HG02678 (cell line): Measurements from ENCODE around the gene TENM4.
"Not testable (repeated sequence)": the region's sequence is repeated elsewhere in the genome, so short reads cannot be mapped to it uniquely, and the experiment has no call there.

Experiments used
- ATAC-seq: cut with Tn5 transposase; IDR thresholded peaks from one replicate; pipeline ENCODE4 v1.9.1; 2021; ENCODE audit warnings: mild to moderate bottlenecking, moderate library complexity; ENCODE audit not compliant: unreplicated experiment

Gene TENM4

DNA sequence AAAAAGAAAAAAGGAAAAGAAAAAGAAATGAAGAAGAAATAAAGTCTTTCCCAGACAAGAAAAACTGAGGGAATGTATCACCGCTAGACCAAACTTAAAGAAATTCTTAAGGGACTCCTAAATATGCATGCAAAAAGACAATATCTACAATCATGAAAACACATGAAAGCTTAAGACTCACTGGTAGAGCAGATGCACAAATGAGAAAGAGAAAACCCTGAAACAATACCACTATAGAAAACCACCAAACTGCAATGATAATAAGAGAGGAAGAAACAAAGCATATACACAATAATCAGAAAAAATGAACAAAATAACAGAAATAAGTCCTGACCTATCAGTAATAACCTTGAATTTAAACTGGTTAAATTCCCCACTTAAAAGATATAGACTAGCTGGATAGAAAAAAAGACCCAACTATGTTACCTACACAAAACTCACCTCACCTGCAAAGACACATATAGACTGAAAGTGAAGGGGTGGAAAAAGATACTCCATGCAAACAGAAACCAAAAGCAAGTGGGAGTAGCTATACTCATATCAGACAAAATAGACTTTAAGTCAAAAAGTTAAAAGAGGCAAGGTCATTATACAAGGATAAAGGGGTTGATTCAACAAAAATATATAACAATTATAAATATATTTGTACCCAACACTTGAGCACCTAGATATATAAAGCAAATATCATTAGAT is 804.9 kb downstream of the TENM4 start:
- ATAC-seq = no peak

DNA sequence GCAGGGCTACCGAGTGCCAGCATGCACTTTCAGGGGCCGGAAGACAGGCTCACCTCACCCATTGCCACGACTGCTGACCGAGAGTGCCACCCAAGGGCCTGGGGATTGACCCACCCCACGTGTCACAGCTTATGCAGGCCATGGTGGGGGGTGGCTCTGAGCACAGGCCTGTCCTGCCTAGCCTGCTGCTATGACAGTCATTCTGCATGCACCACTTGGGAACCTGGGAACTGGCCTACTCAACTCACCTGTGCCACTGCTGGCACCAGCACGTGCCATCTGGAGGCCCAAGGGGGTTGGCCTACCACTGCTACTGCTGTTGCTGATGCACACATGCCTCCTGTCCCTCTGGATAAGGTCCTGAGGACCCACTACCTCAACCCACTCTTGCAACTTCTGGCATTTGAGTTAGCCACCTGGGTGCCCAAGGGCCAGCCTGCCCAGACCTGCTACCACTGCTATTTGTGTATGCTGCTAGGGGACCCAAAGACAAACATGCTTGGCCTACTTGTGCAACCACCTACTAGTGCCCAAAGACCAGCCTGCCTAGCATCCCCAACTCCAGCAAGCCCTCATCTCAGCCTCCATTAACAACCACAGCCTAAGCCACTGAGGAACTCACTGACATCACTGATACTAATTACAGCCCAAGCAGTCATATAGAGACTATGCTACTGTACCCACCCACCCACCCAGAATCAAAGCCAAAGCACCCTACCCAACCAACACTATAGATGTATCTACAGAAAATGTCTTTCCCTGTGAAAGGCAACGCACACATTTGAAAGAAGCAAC is 807.1 kb downstream of the TENM4 start:
- no peak for ATAC-seq

- ATAC-seq = no peak
These were observed 810.1 kb downstream of the TENM4 start for GRCh38 chr11:78630561-78631303.

- no peak for ATAC-seq
These were observed 810.7 kb downstream of the TENM4 start for GRCh38 chr11:78630155-78630554.

GRCh38 chr11:78622666-78623065 is 818.2 kb downstream of the TENM4 start:
- ATAC-seq = no peak

- ATAC-seq = no peak
These were observed 820.7 kb downstream of the TENM4 start for GRCh38 chr11:78620159-78620558.

- ATAC-seq = no peak
These were observed 825.1 kb downstream of the TENM4 start for GRCh38 chr11:78615724-78616123.

DNA sequence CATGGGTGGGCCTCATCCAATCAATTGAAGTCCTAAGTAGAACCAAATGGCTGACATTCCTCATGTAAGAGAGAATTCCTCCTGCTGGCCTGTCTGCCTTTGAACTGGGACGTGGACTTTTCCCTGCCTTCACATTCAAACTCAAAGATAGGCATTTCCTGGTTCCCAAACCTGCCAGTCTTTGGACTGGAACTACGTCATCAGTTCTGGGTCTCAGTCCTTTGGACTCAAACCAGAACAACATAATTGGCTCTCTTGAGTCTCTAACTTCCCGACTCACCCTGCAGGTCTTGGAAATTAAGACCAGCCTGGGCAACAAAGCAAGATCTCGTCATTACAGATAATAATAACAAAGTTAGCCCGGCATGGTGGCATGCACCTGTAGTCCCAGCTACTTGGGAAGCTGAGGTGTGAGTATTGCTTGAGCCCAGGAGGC is 827.4 kb downstream of the TENM4 start:
- no peak for ATAC-seq

DNA sequence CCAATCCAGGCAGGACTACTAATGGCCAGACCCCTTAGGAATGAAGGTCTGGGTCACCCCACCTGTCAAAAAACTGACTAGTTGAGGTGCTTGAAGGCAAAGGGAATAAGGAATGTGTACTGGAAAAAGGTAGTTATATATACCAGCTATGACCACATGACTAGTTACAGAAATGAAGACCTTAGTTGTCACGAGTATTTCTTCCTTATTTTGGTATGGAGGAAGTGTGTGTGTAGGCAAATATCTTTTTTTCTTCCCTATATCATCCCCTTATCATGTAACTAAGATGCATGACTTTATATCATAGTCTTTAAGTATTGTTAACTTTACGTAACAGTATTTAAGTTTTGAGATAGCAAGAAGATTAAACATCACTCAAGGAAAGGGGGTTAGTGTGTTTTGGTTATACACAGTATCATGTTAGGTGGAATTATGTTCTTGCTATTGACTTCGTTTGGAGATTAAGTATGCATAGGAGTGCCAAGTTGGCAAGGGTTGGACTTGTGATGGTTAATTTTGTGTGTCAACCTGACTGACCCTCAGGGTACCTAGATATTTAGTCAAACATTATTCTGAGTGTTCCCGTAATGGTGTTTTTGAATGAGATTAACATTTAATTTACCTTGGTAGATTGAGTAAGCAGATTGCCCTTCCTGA is 828.0 kb downstream of the TENM4 start:
- ATAC-seq = no peak

GRCh38 chr11:78609321-78609720 is 831.5 kb downstream of the TENM4 start:
- ATAC-seq = not testable (repeated sequence)

GRCh38 chr11:78607696-78608095 is 833.1 kb downstream of the TENM4 start:
- no peak for ATAC-seq

DNA sequence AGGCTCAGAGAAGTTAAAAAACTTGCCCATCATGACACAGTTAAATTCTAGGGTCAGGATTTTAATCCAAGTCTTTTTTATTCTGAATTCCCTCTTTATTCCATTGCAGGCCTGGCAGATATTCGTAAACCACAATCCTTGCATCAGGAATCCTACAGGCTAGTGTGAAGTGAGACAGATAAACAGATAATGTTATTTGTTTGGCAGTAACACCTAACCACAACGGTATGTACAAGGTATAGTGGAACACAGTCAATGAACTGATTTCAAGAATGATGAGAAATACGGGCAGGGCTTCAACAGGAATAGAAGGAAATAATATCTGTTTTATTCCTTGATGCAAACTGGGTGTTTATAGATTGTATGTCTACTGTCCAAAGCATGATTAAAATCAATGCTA is 834.2 kb downstream of the TENM4 start:
- ATAC-seq = no peak

DNA sequence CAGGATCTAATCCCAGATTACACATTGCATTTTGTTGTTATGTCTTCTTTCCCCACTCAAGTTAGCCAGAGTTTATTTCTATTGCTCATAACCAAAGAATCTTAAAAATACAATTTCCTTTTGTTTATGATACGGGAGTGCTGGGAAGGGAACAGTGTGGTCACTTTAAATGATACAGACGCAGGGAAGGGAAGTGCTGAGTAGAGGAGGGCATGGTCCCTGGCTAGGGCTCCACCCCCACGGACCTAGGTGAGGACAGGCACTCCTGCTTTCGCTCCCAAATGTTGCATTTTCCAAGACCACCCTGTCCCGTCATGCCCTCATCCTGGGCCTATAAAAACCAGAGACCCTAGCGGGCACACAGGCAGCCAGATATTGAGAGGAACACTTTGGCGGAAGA is 835.5 kb downstream of the TENM4 start:
- no peak for ATAC-seq

DNA sequence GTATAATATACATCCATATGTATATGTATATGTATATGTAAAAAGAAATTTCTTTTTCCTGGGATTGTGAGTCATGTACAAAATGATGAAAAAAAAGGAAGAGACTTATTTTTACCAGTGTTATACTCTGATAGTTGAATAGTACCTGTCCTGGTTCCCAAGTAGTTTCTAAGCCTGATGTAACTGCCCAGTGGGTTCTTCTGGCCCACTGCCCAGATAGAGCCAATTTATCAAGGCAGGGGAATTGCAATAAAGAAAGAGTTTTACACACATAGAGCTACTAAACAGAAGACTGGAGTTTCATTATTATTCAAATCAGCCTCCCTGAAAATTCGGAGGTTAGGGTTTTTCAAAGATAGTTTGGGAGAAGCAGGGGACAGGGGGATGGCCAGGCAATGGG is 837.0 kb downstream of the TENM4 start:
- ATAC-seq = no peak
